ENCODE data around the gene PPIH.
A peak's percentile ranks its signal among the peaks of the same experiment; 100 is the strongest.
"Not testable (repeated sequence)": the region's sequence is repeated elsewhere in the genome, so short reads cannot be mapped to it uniquely, and the experiment has no call there.

The PPIH gene

DNA sequence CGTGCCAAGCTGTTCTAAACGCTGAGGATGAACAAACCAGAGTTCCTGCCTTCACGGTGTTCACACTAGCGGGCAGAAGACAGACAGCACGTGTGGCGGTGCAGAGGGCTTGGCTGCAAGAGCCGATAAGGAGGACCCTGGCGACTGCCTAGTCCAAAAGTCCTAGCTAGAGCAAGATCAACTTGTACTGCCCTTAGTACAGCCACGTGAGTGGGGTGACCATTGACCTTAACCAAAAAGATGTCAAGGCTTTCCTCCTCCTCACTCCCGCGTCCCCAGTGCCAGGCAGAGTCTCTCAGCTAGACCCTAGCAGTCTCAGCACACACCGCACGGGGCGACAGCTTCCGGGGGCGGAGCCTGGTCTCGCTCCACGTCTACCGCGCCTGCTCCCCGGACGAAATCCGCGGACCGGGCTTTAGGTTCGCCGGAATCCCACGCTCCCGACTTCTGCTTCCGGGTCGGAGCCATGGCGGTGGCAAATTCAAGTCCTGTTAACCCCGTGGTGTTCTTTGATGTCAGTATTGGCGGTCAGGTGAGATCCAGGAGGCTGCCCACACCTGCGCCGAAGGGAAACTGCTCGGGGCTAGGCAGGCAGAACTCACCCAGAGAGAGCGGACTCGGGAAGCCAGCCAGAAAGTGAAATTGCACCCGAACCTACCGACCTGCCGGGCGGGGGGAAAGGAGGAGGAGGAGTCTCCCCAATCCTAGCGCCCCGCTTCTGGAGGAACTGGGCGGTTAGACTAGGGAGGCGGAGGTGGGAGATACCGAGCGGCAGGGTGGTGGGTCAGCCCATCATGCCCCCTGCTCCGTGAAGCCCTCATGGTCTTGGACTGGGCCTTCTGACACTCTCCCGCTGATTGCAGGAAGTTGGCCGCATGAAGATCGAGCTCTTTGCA lies at the start of gene PPIH:
TSS of gene PPIH (plus strand) at position 443 of the 896 bp plus-strand sequence. CDS start at position 467, 24 bp downstream.
- DNase-seq (ENCODE audit: extremely low read depth, low read depth) = peak; percentile 71
- TF ChIP-seq, protein P1, sequence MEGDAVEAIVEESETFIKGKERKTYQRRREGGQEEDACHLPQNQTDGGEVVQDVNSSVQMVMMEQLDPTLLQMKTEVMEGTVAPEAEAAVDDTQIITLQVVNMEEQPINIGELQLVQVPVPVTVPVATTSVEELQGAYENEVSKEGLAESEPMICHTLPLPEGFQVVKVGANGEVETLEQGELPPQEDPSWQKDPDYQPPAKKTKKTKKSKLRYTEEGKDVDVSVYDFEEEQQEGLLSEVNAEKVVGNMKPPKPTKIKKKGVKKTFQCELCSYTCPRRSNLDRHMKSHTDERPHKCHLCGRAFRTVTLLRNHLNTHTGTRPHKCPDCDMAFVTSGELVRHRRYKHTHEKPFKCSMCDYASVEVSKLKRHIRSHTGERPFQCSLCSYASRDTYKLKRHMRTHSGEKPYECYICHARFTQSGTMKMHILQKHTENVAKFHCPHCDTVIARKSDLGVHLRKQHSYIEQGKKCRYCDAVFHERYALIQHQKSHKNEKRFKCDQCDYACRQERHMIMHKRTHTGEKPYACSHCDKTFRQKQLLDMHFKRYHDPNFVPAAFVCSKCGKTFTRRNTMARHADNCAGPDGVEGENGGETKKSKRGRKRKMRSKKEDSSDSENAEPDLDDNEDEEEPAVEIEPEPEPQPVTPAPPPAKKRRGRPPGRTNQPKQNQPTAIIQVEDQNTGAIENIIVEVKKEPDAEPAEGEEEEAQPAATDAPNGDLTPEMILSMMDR (IDR thresholded peaks at IDR 0.05; ENCODE audit: low read depth, low read length) = peak; percentile 7; the same call in 1 of the 2 replicates

DNA sequence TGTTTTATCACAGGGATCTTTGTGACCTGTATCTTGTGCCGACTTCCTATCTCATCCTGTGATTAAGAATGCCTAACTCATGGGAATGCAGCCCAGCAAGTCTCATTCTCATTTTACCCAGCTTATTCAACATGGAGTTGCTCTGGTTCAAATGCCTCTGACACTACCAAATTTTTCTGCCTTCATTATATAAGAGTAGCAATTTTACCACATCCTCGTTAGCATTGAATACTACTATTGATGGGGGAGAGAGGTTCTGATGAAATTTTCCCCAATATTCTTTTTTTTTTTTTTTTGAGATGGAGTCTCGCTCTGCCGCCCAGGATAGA lies 44.5 kb upstream of the PPIH start:
- TF ChIP-seq, protein P1 (IDR thresholded peaks at IDR 0.05; ENCODE audit: low read depth, low read length) = no peak

DNA sequence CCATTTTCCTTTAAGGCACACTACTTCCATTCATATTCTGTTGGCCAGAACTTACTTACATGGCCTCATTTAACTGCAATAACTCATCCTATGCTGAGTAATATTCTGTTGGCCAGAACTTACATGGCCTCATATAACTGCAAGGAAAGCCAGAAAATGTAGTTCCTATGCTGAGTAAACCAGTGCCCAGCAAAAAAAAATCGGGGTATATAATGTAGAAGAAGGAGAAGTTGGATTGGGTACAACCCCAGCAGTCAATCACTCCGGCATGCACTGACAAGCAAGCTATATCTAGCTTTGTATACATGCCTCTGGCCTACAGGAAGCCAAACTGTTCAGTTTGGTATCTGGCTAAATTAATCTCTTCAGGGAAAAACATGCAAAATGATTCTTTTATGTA lies 39.4 kb upstream of the PPIH start:
- TF ChIP-seq, protein P1 (IDR thresholded peaks at IDR 0.05; ENCODE audit: low read depth, low read length) = no peak

More for the DNA sequence above, 44.5 kb upstream of the PPIH start:
- DNase-seq (ENCODE audit: extremely low read depth, low read depth) = no peak

DNA sequence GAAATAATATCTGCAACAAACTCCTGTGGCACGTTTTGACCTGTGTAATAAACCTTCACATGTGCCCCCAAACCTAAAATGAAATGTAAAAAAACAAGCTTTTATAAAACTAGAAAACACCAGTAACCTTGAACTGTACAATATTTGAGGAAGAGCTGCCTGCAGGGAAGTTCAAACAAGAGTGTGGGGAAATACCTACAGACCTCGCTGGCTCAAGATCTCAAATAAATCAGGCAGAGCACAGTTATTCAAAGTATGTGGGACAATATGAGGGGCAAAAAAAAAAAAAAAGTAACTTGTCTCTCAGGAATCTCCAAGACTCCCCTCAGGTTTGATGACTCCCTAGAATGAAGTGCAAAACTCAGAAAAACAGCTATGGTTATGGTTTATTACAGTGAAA lies 37.9 kb upstream of the PPIH start:
- TF ChIP-seq, protein P1 (IDR thresholded peaks at IDR 0.05; ENCODE audit: low read depth, low read length) = no peak
- no peak for DNase-seq (ENCODE audit: extremely low read depth, low read depth)

More for the DNA sequence above, 39.4 kb upstream of the PPIH start:
- DNase-seq (ENCODE audit: extremely low read depth, low read depth) = no peak

DNA sequence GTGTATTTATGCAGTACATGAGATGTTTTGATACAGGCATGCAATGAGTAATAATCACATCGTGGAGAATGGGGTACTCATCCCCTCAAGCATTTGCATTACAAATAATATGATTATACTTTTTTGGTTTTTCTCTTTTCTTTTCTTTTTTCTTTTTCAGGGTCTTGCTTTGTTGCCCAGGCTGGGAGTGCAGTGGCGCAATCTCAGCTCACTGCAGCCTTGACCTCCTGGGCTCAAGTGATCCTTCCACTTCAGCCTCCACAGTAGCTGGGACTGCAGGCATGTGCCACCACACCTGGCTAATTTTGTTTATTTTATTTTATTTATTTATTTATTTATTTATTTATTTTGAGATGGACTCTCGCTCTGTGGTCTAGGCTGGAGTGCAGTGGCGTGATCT lies 37.0 kb upstream of the PPIH start:
- not testable (repeated sequence) for DNase-seq (ENCODE audit: extremely low read depth, low read depth)

DNA sequence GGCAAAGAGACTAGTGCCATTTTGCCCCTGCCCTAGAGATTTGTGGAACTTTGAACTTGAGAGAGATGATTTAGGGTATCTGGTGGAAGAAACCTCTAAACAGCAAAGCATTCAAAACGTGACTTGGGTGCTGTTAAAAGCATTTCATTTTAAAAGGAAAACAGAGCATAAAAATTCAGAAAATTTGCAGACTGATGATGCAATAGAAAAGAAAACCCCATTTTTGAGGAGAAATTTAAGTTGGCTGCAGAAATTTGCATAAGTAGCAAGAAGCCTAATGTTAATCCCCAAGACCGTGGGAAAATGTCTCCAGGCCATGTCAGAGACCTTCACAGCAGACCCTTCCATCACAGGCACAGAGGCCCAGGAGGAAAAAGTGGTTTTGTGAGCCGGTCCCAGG lies 31.0 kb upstream of the PPIH start:
- not testable (repeated sequence) for DNase-seq (ENCODE audit: extremely low read depth, low read depth)

DNA sequence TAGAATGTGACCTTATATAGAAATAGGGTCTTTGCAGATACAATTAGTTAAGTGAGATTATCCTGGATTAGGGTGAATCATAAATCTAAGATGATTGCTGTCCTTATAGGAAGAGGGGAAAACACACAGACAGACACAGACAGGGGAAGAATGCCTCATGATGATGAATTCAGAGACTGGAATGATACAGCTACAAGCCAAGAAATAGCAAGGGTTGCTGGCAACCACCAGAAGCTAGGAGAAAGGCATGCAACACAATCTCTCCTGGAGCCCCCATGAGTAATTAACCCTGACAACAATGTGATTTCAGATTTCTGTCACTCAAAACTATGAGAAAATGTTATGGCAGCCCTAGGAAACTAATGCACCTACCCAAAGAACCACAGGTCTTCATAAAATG lies 19.1 kb upstream of the PPIH start:
- no peak for DNase-seq (ENCODE audit: extremely low read depth, low read depth)
- TF ChIP-seq, protein P1 (IDR thresholded peaks at IDR 0.05; ENCODE audit: low read depth, low read length) = no peak

DNA sequence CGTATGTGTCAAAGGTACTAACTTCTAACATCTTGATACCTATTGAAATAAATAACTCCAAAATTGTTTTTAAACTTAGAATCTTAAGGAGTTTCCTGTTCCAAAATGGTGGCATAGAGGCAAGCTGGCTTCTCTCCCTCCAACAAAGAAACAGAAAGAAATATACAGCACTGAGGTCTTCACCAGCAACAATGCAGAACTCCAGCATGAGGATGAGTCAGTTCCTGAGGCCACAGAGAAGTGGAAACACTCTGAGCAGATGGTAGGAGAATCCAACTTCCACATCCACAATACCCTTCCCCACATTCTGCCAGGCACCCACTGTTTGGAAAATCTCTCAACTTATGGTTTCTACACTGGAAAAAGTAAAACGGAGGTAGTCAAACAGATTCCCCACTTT lies 12.2 kb upstream of the PPIH start:
- no peak for DNase-seq (ENCODE audit: extremely low read depth, low read depth)
- TF ChIP-seq, protein P1 (IDR thresholded peaks at IDR 0.05; ENCODE audit: low read depth, low read length) = no peak

All from AG09319 (cell line).